Measurements from ENCODE around the gene MYOZ2. TPM values are rescaled to one million over a fixed set of nuclear protein-coding genes. Genes with fewer than 3 reads are reported as not detected.

Gene MYOZ2
- total and polyA plus RNA-seq, 2 of the 13 experiments (the other 11 are each of a cell fraction or from before 2014, with no cell fraction given): 0.03 TPM; not detected in 1

- no peak for TF ChIP-seq REL (CRISPR knock-in tag; conservative IDR thresholded peaks at IDR 0.05)
- 0 out of 2 replicates have a peak, but pooled peaks have one; percentile 30 for TF ChIP-seq SP5 (CRISPR knock-in tag; IDR thresholded peaks at IDR 0.05; ENCODE audit: borderline replicate concordance, low read depth)
- TF ChIP-seq ZNF800 (CRISPR knock-in tag; IDR thresholded peaks at IDR 0.05): 0 out of 2 replicates have a peak, but pooled peaks have one; percentile 8
- no peak for TF ChIP-seq BCL6 (CRISPR knock-in tag; IDR thresholded peaks at IDR 0.05)
- no peak for TF ChIP-seq FOXK2 (IDR thresholded peaks at IDR 0.05)
- TF ChIP-seq ZSCAN21 (CRISPR knock-in tag; IDR thresholded peaks at IDR 0.05; ENCODE audit: borderline replicate concordance): no peak
- peak; percentile 90 for TF ChIP-seq XRCC5 (optimal IDR thresholded peaks at IDR 0.05; ENCODE audit: low read length)
- no peak for TF ChIP-seq ZNF10 (CRISPR knock-in tag; IDR thresholded peaks at IDR 0.05; ENCODE audit: borderline replicate concordance, low read depth)
- TF ChIP-seq ZNF883 (CRISPR knock-in tag; IDR thresholded peaks at IDR 0.05; ENCODE audit: not compliant biosample characterization): no peak
- TF ChIP-seq ELF4 (CRISPR knock-in tag; IDR thresholded peaks at IDR 0.05; ENCODE audit: borderline replicate concordance): no peak
- TF ChIP-seq ZNF275 (CRISPR knock-in tag; IDR thresholded peaks at IDR 0.05; ENCODE audit: borderline replicate concordance): peak; percentile 80; the same call in 1 of the 2 replicates
- TF ChIP-seq ARID4A (CRISPR knock-in tag; IDR thresholded peaks at IDR 0.05; ENCODE audit: borderline replicate concordance): peak; percentile 72; the same call in 1 of the 2 replicates
- TF ChIP-seq, protein P1, sequence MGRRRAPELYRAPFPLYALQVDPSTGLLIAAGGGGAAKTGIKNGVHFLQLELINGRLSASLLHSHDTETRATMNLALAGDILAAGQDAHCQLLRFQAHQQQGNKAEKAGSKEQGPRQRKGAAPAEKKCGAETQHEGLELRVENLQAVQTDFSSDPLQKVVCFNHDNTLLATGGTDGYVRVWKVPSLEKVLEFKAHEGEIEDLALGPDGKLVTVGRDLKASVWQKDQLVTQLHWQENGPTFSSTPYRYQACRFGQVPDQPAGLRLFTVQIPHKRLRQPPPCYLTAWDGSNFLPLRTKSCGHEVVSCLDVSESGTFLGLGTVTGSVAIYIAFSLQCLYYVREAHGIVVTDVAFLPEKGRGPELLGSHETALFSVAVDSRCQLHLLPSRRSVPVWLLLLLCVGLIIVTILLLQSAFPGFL (CRISPR knock-in tag; IDR thresholded peaks at IDR 0.05): no peak
- TF ChIP-seq XBP1 (CRISPR knock-in tag; IDR thresholded peaks at IDR 0.05): no peak
- no peak for TF ChIP-seq CHD4 (IDR thresholded peaks at IDR 0.05; ENCODE audit: borderline replicate concordance, low read length)
- no peak; the same call in 1 of the 2 replicates for TF ChIP-seq KLF6 (CRISPR knock-in tag; IDR thresholded peaks at IDR 0.05)
- TF ChIP-seq ZNF343 (CRISPR knock-in tag; IDR thresholded peaks at IDR 0.05): peak; percentile 59; the same call in 1 of the 2 replicates
- TF ChIP-seq ZNF20 (CRISPR knock-in tag; IDR thresholded peaks at IDR 0.05): no peak
- TF ChIP-seq TBP (CRISPR knock-in tag; IDR thresholded peaks at IDR 0.05): no peak
- 0 out of 2 replicates have a peak, but pooled peaks have one; percentile 23 for TF ChIP-seq CEBPG (CRISPR knock-in tag; IDR thresholded peaks at IDR 0.05)
- no peak for TF ChIP-seq KLF11 (CRISPR knock-in tag; IDR thresholded peaks at IDR 0.05)
- TF ChIP-seq ATF7-NPFF (CRISPR knock-in tag; IDR thresholded peaks at IDR 0.05; ENCODE audit: low read depth): peak; percentile 78
- TF ChIP-seq FOXP1 (IDR thresholded peaks at IDR 0.05): no peak
- TF ChIP-seq FOXP1 (CRISPR knock-in tag; IDR thresholded peaks at IDR 0.05): no peak
These were observed 77.5 kb downstream of the MYOZ2 start (continued) for GRCh38 chr4:119212964-119213606.

All from HepG2 (cell line).